HepG2 (cell line): ENCODE results near the gene METTL26. TPM values are rescaled to one million over a fixed set of nuclear protein-coding genes. Genes with fewer than 3 reads are reported as not detected.
A peak's percentile ranks its signal among the peaks of the same experiment; 100 is the strongest.

ENCODE experiments used
- ARID4A ChIP-seq: sonication (generic); formaldehyde crosslinking; IDR thresholded peaks from 2 replicates; pipeline ENCODE4 v1.5.0; 2020; ENCODE audit warnings: mild to moderate bottlenecking, missing genetic modification reagents, borderline replicate concordance
- HDAC2 ChIP-seq: sonication (generic); formaldehyde crosslinking; IDR thresholded peaks from 2 replicates; pipeline ENCODE4 v1.4.0; 2020; ENCODE audit warnings: missing genetic modification reagents
- HMG20B ChIP-seq: conservative IDR thresholded peaks from 2 replicates; pipeline ENCODE4 v1.6.1; 2016; ENCODE audit warnings: missing genetic modification reagents, missing compliant biosample characterization
- KDM2A ChIP-seq: sonication (generic); formaldehyde crosslinking; IDR thresholded peaks from 2 replicates; pipeline ENCODE4 v1.4.0; 2020; ENCODE audit warnings: low read depth, missing genetic modification reagents, borderline replicate concordance
- SALL1 ChIP-seq: sonication (generic); formaldehyde crosslinking; IDR thresholded peaks from 2 replicates; pipeline ENCODE4 v1.8.0; 2022; ENCODE audit warnings: mild to moderate bottlenecking, missing genetic modification reagents
- ZBTB2 ChIP-seq: sonication (generic); formaldehyde crosslinking; IDR thresholded peaks from 2 replicates; pipeline ENCODE4 v1.8.0; 2022; ENCODE audit warnings: low read depth, missing genetic modification reagents
- ZKSCAN5 ChIP-seq: sonication (generic); formaldehyde crosslinking; IDR thresholded peaks from 2 replicates; pipeline ENCODE4 v1.5.1; 2020; ENCODE audit warnings: mild to moderate bottlenecking, missing genetic modification reagents
- ZNF354B ChIP-seq: sonication (generic); formaldehyde crosslinking; IDR thresholded peaks from 2 replicates; pipeline ENCODE4 v1.8.0; 2022; ENCODE audit warnings: mild to moderate bottlenecking, missing genetic modification reagents
- ZNF510 ChIP-seq: sonication (generic); formaldehyde crosslinking; IDR thresholded peaks from 2 replicates; pipeline ENCODE4 v1.4.0; 2020; ENCODE audit warnings: low read depth, mild to moderate bottlenecking, missing genetic modification reagents
- ZNF512 ChIP-seq: sonication (generic); formaldehyde crosslinking; IDR thresholded peaks from 2 replicates; pipeline ENCODE4 v1.4.0; 2020; ENCODE audit warnings: mild to moderate bottlenecking, missing genetic modification reagents
- ZNF646 ChIP-seq: sonication (generic); formaldehyde crosslinking; IDR thresholded peaks from 2 replicates; pipeline ENCODE4 v1.9.0; 2021; ENCODE audit warnings: mild to moderate bottlenecking, missing genetic modification reagents
- ZNF672 ChIP-seq: sonication (generic); formaldehyde crosslinking; IDR thresholded peaks from 2 replicates; pipeline ENCODE4 v1.8.1; 2022; ENCODE audit warnings: missing genetic modification reagents
- ZNF891 ChIP-seq: sonication (generic); formaldehyde crosslinking; IDR thresholded peaks from 2 replicates; pipeline ENCODE4 v1.5.0; 2020; ENCODE audit warnings: mild to moderate bottlenecking, missing genetic modification reagents
- ZSCAN29 ChIP-seq: sonication (generic); formaldehyde crosslinking; conservative IDR thresholded peaks from 2 replicates; pipeline ENCODE4 v1.4.0; 2020; ENCODE audit warnings: mild to moderate bottlenecking, missing genetic modification reagents
- polyA plus RNA-seq, 8 experiments: library from polyadenylated mRNA; depleted of rRNA in 3 of 8; stranded (reverse) in 7 of 8; unstranded in 1 of 8; fragments of >200 nt; fragmentation: Illumina TruSeq in 4 of 8; extraction: Trizol in 4 of 8; gene quantifications; 2 replicates each; pipeline versions ENCODE4 v1.2.1 to v1.2.3, GENCODE V29; 2011 to 2016; ENCODE audit warnings: low read depth in 4 of 8, missing spikeins in 1 of 8, mixed read lengths in 1 of 8; ENCODE audit not compliant: insufficient read depth in 1 of 8
- total RNA-seq, 5 experiments: library from RNA; depleted of rRNA; stranded (reverse); fragments of >200 nt; fragmentation: Illumina TruSeq; extraction: Trizol; gene quantifications; 2 replicates each; pipeline ENCODE4 v1.2.3, GENCODE V29; 2016; ENCODE audit warnings: low read depth in 1 of 5

The METTL26 gene
- total and polyA plus RNA-seq, 2 of the 13 experiments (the other 11 are each of a cell fraction or from before 2014, with no cell fraction given): 65.5 to 70.1 TPM

- TF ChIP-seq ZBTB2 (CRISPR knock-in tag): peak; percentile 85
- TF ChIP-seq KDM2A: peak; percentile 98
- no peak for TF ChIP-seq ZKSCAN5 (CRISPR knock-in tag)
- peak; percentile 91 for TF ChIP-seq SALL1 (CRISPR knock-in tag)
- peak; percentile 60; the same call in 1 of the 2 replicates for TF ChIP-seq HDAC2
- peak; percentile 100 for TF ChIP-seq ARID4A (CRISPR knock-in tag)
- no peak for TF ChIP-seq HMG20B (CRISPR knock-in tag)
- peak; percentile 66 for TF ChIP-seq ZSCAN29 (CRISPR knock-in tag)
- peak; percentile 94; the same call in 1 of the 2 replicates for TF ChIP-seq ZNF354B (CRISPR knock-in tag)
- peak; percentile 93 for TF ChIP-seq ZNF891 (CRISPR knock-in tag)
- no peak for TF ChIP-seq ZNF512 (CRISPR knock-in tag)
- TF ChIP-seq ZNF672: peak; percentile 76; the same call in 1 of the 2 replicates
- TF ChIP-seq ZNF510: no peak
- no peak for TF ChIP-seq ZNF646 (CRISPR knock-in tag)
Measured at GRCh38 chr16:648781-649589, 12.9 kb upstream of the METTL26 start, which contains the start of gene WDR90 (continued).
